ENCODE data around the gene CFAP299.

CFAP299 gene

DNA sequence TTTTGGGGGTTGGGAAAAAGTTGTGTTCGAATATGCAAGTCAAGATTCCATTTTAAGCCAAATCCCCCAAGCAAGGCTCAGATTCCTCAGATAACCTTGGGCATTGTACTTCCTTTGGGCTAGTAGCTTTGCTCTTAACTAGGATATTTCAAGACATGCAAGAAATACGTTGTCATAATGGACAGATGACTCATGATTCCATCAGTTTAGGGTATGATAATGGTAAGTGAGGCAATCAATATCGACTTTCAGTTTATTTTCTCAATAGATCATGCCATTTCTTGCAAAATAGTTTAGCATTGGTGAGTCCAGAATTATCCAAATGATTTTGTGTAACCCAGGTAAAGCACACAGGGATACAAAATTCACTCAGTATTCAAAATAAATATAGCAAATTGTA is 25.4 kb downstream of the CFAP299 start:
- Histone ChIP-seq H3K4me2 (ENCODE audit: low read depth, low read length, poor library complexity, severe bottlenecking) (no peak overlapping the region), H3K4me3 (ENCODE audit: insufficient read depth, low read length, poor library complexity, severe bottlenecking) (no peak overlapping the region), H3K36me3 (ENCODE audit: low read length) (no peaks in the 10 kb centered on the region), H3K27ac (ENCODE audit: low read depth, low read length) (no peak overlapping the region), H3K9me2 (replicated peaks; ENCODE audit: insufficient read depth, low read length) (no peaks in the 10 kb centered on the region), H3K27me3 (ENCODE audit: low read length) (no peaks in the 10 kb centered on the region), H3K79me2 (ENCODE audit: insufficient read depth, low read length) (no peaks in the 10 kb centered on the region), H2AFZ (ENCODE audit: low read depth, low read length, severe bottlenecking) (no peak overlapping the region), H4K20me1 (ENCODE audit: low read depth, low read length) (no peaks in the 10 kb centered on the region), H3F3A (ENCODE audit: insufficient read depth) (no peaks in the 10 kb centered on the region), H3K9ac (ENCODE audit: low read length) (no peak overlapping the region), H3K9me3 (ENCODE audit: insufficient read depth, low read length) (no peaks in the 10 kb centered on the region)
- TF ChIP-seq EZH2phosphoT487 (conservative IDR thresholded peaks at IDR 0.05; ENCODE audit: low read length): no peak
- TF ChIP-seq, protein P1, sequence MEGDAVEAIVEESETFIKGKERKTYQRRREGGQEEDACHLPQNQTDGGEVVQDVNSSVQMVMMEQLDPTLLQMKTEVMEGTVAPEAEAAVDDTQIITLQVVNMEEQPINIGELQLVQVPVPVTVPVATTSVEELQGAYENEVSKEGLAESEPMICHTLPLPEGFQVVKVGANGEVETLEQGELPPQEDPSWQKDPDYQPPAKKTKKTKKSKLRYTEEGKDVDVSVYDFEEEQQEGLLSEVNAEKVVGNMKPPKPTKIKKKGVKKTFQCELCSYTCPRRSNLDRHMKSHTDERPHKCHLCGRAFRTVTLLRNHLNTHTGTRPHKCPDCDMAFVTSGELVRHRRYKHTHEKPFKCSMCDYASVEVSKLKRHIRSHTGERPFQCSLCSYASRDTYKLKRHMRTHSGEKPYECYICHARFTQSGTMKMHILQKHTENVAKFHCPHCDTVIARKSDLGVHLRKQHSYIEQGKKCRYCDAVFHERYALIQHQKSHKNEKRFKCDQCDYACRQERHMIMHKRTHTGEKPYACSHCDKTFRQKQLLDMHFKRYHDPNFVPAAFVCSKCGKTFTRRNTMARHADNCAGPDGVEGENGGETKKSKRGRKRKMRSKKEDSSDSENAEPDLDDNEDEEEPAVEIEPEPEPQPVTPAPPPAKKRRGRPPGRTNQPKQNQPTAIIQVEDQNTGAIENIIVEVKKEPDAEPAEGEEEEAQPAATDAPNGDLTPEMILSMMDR (IDR thresholded peaks at IDR 0.05; ENCODE audit: insufficient read depth, low read length, poor library complexity, severe bottlenecking): no peak

DNA sequence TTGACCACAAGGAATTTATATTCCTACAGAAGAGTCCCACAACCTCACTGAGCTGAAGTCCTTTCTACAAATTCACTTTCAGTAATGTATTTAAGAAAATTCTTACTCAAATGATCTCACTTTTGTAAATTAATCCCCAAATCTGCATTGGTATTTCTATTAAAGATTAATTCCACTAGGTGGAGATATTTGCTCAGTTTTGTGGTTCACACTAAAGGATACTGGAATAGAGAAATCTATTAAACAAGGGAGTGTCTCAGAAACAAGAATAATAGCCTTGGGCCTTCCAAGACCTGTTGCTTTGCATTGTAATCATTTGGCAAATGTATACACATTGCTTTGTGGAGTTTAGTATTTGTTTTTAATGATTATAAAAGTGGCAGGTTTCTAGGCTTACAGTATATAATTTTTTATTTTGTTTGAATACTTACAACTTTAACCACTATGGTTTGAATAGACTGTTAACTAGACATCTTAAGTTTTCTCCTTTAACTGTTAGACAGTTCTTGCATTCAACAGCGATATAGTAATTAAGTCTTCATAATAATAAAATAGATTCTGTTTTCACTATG is 25.9 kb downstream of the CFAP299 start:
- no peak overlapping the region for H2AFZ ChIP-seq (ENCODE audit: low read depth, low read length, severe bottlenecking)
- no peaks in the 10 kb centered on the region for H3K9me2 ChIP-seq (replicated peaks; ENCODE audit: insufficient read depth, low read length)
- H3F3A ChIP-seq (ENCODE audit: insufficient read depth): no peaks in the 10 kb centered on the region
- H3K36me3 ChIP-seq (ENCODE audit: low read length): no peaks in the 10 kb centered on the region
- no peaks in the 10 kb centered on the region for H4K20me1 ChIP-seq (ENCODE audit: low read depth, low read length)
- H3K4me2 ChIP-seq (ENCODE audit: low read depth, low read length, poor library complexity, severe bottlenecking): no peak overlapping the region
- no peaks in the 10 kb centered on the region for H3K79me2 ChIP-seq (ENCODE audit: insufficient read depth, low read length)
- no peak overlapping the region for H3K27ac ChIP-seq (ENCODE audit: low read depth, low read length)
- H3K9me3 ChIP-seq (ENCODE audit: insufficient read depth, low read length): no peaks in the 10 kb centered on the region
- TF ChIP-seq EZH2phosphoT487 (conservative IDR thresholded peaks at IDR 0.05; ENCODE audit: low read length): no peak
- TF ChIP-seq, protein P1 (IDR thresholded peaks at IDR 0.05; ENCODE audit: insufficient read depth, low read length, poor library complexity, severe bottlenecking): no peak
- H3K9ac ChIP-seq (ENCODE audit: low read length): no peak overlapping the region
- no peaks in the 10 kb centered on the region for H3K27me3 ChIP-seq (ENCODE audit: low read length)
- H3K4me3 ChIP-seq (ENCODE audit: insufficient read depth, low read length, poor library complexity, severe bottlenecking): no peak overlapping the region

DNA sequence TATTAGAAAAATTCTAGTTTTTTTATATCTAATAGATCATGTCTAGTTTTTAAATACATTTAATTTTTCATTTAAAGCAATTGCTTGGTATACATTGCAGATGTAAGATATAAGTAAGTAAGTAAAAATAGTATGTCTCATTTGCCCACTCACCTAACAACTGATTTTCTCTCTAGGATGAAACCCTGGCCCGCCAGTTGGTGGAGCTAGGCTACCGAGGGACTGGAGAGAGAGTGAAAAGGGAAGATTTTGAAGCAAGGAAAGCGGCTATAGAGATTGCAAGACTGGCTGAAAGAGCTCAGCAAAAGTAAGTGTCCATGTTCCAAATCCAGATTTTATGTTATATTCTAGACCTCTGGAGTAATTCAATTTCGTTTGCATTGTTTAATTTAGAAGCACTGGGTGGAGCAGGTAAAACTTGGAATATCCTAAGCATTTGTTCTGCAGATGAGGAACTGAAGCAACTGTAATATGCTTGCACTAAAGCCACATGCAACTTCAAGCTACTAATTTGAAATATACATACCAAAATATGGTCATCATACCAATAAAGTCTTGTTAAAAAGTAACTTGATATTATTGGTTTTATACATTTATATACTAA is 27.1 kb downstream of the CFAP299 start:
- no peaks in the 10 kb centered on the region for H3K27me3 ChIP-seq (ENCODE audit: low read length)
- H3K36me3 ChIP-seq (ENCODE audit: low read length): no peaks in the 10 kb centered on the region
- H3K9me2 ChIP-seq (replicated peaks; ENCODE audit: insufficient read depth, low read length): no peaks in the 10 kb centered on the region
- H3K4me2 ChIP-seq (ENCODE audit: low read depth, low read length, poor library complexity, severe bottlenecking): peak overlapping the region; percentile 48
- H2AFZ ChIP-seq (ENCODE audit: low read depth, low read length, severe bottlenecking): peak overlapping the region; percentile 64
- H3F3A ChIP-seq (ENCODE audit: insufficient read depth): no peaks in the 10 kb centered on the region
- no peaks in the 10 kb centered on the region for H3K9me3 ChIP-seq (ENCODE audit: insufficient read depth, low read length)
- H3K79me2 ChIP-seq (ENCODE audit: insufficient read depth, low read length): no peaks in the 10 kb centered on the region
- H3K9ac ChIP-seq (ENCODE audit: low read length): no peak overlapping the region
- H4K20me1 ChIP-seq (ENCODE audit: low read depth, low read length): no peaks in the 10 kb centered on the region
- TF ChIP-seq, protein P1 (IDR thresholded peaks at IDR 0.05; ENCODE audit: insufficient read depth, low read length, poor library complexity, severe bottlenecking): peak; percentile 56
- TF ChIP-seq EZH2phosphoT487 (conservative IDR thresholded peaks at IDR 0.05; ENCODE audit: low read length): no peak
- H3K4me3 ChIP-seq (ENCODE audit: insufficient read depth, low read length, poor library complexity, severe bottlenecking): no peak overlapping the region
- no peak overlapping the region for H3K27ac ChIP-seq (ENCODE audit: low read depth, low read length)
